Measurements from ENCODE around the gene TM9SF1. TPM values are rescaled to one million over a fixed set of nuclear protein-coding genes. Genes with fewer than 3 reads are reported as not detected.
A peak's percentile ranks its signal among the peaks of the same experiment; 100 is the strongest.

The TM9SF1 gene
- total and polyA plus RNA-seq, 9 of the 15 experiments (the other 6 are each of a cell fraction or from before 2014, with no cell fraction given), result 5.3 to 20.3 (median 11.8) TPM

- TF ChIP-seq THRB (CRISPR knock-in tag; conservative IDR thresholded peaks at IDR 0.05) (no peak), SMARCA5 (IDR thresholded peaks at IDR 0.05) (no peak), SREBF1 (IDR thresholded peaks at IDR 0.05; ENCODE audit: borderline replicate concordance, low read depth, low read length) (no peak), ZNF121 (CRISPR knock-in tag; conservative IDR thresholded peaks at IDR 0.05) (no peak), CREB3 (tag; conservative IDR thresholded peaks at IDR 0.05; ENCODE audit: low read depth) (no peak), HDAC1 (IDR thresholded peaks at IDR 0.05) (peak in 1 of 2 experiments; percentile 48; a peak in 1 of 4 replicates), NFIX (CRISPR knock-in tag; IDR thresholded peaks at IDR 0.05; ENCODE audit: low read depth) (no peak), RBM15 (IDR thresholded peaks at IDR 0.05; ENCODE audit: insufficient read depth, low read length) (no peak), STAT6 (CRISPR knock-in tag; IDR thresholded peaks at IDR 0.05) (no peak), ZNF668 (CRISPR knock-in tag; IDR thresholded peaks at IDR 0.05) (no peak), SAP30 (IDR thresholded peaks at IDR 0.05; ENCODE audit: borderline replicate concordance, insufficient read depth, low read depth, low read length, poor library complexity, severe bottlenecking) (no peak), ZFP30 (CRISPR knock-in tag; IDR thresholded peaks at IDR 0.05; ENCODE audit: borderline replicate concordance) (no peak), EGR1 (conservative IDR thresholded peaks at IDR 0.05) (no peak), NCOA2 (IDR thresholded peaks at IDR 0.05; ENCODE audit: partially characterized antibody in 2 of 2) (no peak), TCFL5 (CRISPR knock-in tag; conservative IDR thresholded peaks at IDR 0.05) (no peak), SRF (CRISPR knock-in tag; IDR thresholded peaks at IDR 0.05) (0 out of 4 replicates have a peak, but pooled peaks of 1 of the 2 experiments have one; percentile 36), NR1H2 (CRISPR knock-in tag; IDR thresholded peaks at IDR 0.05) (no peak), BCOR (IDR thresholded peaks at IDR 0.05) (no peak), ZZZ3 (IDR thresholded peaks at IDR 0.05) (no peak), ZNF124 (CRISPR knock-in tag; IDR thresholded peaks at IDR 0.05) (no peak), ZBTB17 (CRISPR knock-in tag; IDR thresholded peaks at IDR 0.05) (no peak), RHOXF2B (CRISPR knock-in tag; conservative IDR thresholded peaks at IDR 0.05) (no peak), SNAPC5 (CRISPR knock-in tag; IDR thresholded peaks at IDR 0.05) (no peak), SMARCC2 (IDR thresholded peaks at IDR 0.05; ENCODE audit: low read depth) (no peak)
Observed at GRCh38 chr14:24215495-24216344, 20.5 kb upstream of the TM9SF1 start, which contains the start of gene MDP1 (continued).
